ENCODE data around the gene ABCB11.
"Not testable (repeated sequence)": the region's sequence is repeated elsewhere in the genome, so short reads cannot be mapped to it uniquely, and the experiment has no call there.

Gene ABCB11

GRCh38 chr2:168903888-168904287 is 127.2 kb downstream of the ABCB11 start:
- H3K27ac ChIP-seq = no peak overlapping the region
- DNase-seq (ENCODE audit: low read depth, low spot score) = no peak

GRCh38 chr2:168901003-168901402 is 130.1 kb downstream of the ABCB11 start, which contains the start of gene G6PC2:
Gene G6PC2, plus strand, starts transcription at chr2:168901291. Its CDS starts 41 bp downstream, at chr2:168901332.
- no peak for DNase-seq (ENCODE audit: low read depth, low spot score)
- H3K27ac ChIP-seq = no peak within 1 kb of the TSS

GRCh38 chr2:168897449-168897848 is 133.7 kb downstream of the ABCB11 start:
- no peak overlapping the region for H3K27ac ChIP-seq
- DNase-seq (ENCODE audit: low read depth, low spot score) = no peak

- no peak for DNase-seq (ENCODE audit: low read depth, low spot score)
Observed at GRCh38 chr2:168896783-168897182, 134.3 kb downstream of the ABCB11 start.

GRCh38 chr2:168895771-168896170 is 135.4 kb downstream of the ABCB11 start:
- no peak overlapping the region for H3K27ac ChIP-seq
- no peak for DNase-seq (ENCODE audit: low read depth, low spot score)

More at GRCh38 chr2:168896783-168897182, 134.3 kb downstream of the ABCB11 start:
- no peak overlapping the region for H3K27ac ChIP-seq

GRCh38 chr2:168894720-168895119 is 136.4 kb downstream of the ABCB11 start:
- no peak overlapping the region for H3K27ac ChIP-seq
- no peak for DNase-seq (ENCODE audit: low read depth, low spot score)

- H3K27ac ChIP-seq = no peak overlapping the region
- DNase-seq (ENCODE audit: low read depth, low spot score) = no peak
Observed at GRCh38 chr2:168894101-168894500, 137.0 kb downstream of the ABCB11 start.

- no peak overlapping the region for H3K27ac ChIP-seq
- no peak for DNase-seq (ENCODE audit: low read depth, low spot score)
Observed at GRCh38 chr2:168892327-168892726, 138.8 kb downstream of the ABCB11 start.

GRCh38 chr2:168890006-168890782 is 140.9 kb downstream of the ABCB11 start, which contains the start of gene SPC25:
Gene SPC25, minus strand, starts transcription at chr2:168890430. Its CDS starts 911 bp downstream, at chr2:168889519.
- DNase-seq (ENCODE audit: low read depth, low spot score) = peak; percentile 29
- no peak within 1 kb of the TSS for H3K27ac ChIP-seq

GRCh38 chr2:168889635-168890005 is 141.5 kb downstream of the ABCB11 start:
- H3K27ac ChIP-seq = no peak overlapping the region
- DNase-seq (ENCODE audit: low read depth, low spot score) = no peak

GRCh38 chr2:168884975-168885374 is 146.1 kb downstream of the ABCB11 start:
- peak; percentile 59 for DNase-seq (ENCODE audit: low read depth, low spot score)
- H3K27ac ChIP-seq = no peak overlapping the region

- not testable (repeated sequence) for DNase-seq (ENCODE audit: low read depth, low spot score); H3K27ac ChIP-seq
Observed at GRCh38 chr2:168882163-168882562, 149.0 kb downstream of the ABCB11 start.

GRCh38 chr2:168874368-168875054 is 156.6 kb downstream of the ABCB11 start:
- no peak for DNase-seq (ENCODE audit: low read depth, low spot score)
- H3K27ac ChIP-seq = no peak overlapping the region

- H3K27ac ChIP-seq; DNase-seq (ENCODE audit: low read depth, low spot score): not testable (repeated sequence)
Observed at GRCh38 chr2:168870824-168871223, 160.3 kb downstream of the ABCB11 start.
